HG03045 (cell line): ENCODE measurements around the gene LATS2.
"Not testable (repeated sequence)": the region's sequence is repeated elsewhere in the genome, so short reads cannot be mapped to it uniquely, and the experiment has no call there.

Experiments used
- ATAC-seq: cut with Tn5 transposase; IDR thresholded peaks from one replicate; pipeline ENCODE4 v1.9.1; 2021; ENCODE audit warnings: mild to moderate bottlenecking, moderate library complexity; ENCODE audit not compliant: unreplicated experiment

The LATS2 gene

DNA sequence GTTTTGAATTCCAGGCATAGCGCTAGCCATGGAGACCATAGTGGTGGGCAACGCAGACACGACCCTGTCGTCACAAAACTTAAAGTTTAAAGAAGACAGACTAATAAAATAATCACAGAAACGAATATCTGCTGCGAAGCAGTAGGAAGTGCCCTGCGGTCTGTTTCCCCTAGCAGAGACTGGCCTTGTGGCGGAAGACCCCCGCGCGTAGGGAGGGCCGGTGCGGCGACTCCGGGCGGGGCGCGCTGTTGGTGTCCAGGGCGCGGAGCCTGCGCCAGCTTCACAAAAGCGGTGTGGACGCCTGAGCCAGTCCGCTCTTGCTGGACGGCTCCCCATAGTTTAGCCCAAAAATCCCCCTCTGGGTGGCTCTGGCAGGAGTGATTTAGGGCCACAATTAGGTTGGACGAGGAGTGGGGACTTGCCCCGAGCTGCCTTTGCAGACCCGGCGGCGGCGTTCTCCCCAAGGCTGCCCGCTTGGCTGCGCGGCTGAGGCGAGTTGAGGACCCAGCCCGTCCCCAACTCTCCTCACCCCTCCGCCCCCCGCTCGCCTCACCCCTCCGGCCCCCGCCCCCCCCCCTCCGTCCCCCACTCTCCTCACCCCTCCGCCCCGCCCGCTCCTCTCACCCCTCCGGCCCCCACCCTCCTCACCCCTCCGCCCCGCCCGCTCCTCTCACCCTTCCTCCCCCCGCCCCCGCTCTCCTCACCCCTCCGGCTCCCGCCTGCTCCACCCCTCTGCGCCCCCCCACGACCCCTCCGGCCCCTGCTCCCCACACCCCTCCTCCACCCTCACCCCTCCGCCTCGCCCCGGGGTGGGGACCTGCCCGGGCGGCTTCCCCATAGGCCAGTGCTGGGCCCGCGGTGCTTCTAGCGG is 14.2 kb upstream of the LATS2 start:
- ATAC-seq: no peak

- ATAC-seq: no peak
These were observed 13.6 kb upstream of the LATS2 start for GRCh38 chr13:21075011-21075378.

DNA sequence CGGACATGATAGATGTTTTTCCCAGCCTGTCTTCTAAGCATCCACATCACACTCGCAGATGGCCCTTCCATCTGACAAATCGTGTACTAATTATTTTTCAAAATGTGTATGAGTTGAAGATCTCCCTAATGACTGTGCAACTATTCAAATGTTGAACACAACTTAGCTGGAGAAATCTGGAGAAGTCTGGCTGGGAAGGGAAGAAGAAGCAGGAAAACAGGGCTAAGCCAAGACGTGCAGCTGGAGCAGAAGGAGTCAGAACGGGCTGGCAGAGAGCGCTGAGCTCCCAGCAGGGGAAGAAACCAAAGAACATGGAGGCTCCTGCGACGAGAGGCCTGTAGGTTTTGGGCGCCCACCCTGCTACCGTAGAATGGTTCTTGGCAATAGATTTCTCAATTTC is 13.2 kb upstream of the LATS2 start:
- ATAC-seq: no peak

DNA sequence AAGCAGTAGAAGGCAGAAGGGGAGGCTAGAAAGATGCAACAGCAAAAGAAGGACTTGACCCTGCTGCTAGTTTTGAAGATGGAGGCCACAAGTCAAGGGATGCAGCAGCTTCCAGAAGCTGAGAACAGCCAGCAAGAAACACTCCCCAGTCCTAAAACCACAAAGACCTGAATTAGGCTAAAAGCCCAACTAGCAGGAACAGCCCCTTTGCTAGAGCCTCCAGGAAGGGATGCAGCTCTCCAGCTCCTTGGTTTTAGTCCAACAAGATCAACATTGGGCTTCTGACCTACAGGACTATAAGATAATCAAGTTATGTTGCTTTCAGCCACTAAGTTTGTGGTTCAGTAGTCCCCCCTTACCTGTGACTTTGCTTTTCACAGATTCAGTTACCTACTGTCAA is 10.5 kb upstream of the LATS2 start:
- no peak for ATAC-seq

DNA sequence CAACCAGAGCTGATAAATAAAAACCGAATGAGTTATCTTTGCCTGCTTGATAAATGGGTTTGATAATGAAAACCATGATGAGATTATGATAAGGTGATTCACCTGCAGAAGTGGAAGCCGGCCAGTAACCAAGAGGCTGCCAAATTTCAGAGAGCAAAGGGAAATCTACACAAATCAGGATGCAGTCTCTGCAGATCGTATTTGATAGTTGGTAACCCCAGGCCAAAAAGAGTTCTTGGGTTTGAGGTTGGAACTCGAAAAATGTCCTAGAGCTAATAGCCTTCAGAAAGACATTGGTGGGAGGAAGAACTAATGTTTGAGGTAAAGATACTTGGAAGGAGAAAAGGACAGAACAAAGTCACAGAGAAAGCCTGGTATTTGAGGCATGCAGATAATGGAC is 9.6 kb upstream of the LATS2 start:
- no peak for ATAC-seq

DNA sequence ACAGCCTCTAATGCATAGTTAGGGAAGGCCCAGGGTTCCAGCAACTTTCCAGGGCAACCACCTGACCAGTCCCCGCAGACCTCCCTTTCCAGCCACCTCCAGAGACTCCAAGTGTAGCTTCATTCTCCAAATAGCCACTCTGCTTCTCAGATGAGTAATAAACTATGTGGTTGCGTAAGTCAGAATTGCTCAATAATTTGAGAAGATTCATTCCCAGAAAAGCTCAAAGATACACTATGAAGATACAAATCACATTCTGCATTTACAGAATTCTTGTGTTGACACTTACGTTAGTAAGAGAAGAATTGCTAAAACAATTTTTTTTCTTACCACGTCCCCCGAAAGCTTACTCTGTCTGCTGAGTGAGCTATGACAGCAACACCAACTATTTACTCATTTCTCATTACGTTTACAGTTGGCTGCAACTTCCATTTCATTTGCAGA is 8.2 kb upstream of the LATS2 start:
- no peak for ATAC-seq

GRCh38 chr13:21067848-21068247 is 6.5 kb upstream of the LATS2 start:
- no peak for ATAC-seq

DNA sequence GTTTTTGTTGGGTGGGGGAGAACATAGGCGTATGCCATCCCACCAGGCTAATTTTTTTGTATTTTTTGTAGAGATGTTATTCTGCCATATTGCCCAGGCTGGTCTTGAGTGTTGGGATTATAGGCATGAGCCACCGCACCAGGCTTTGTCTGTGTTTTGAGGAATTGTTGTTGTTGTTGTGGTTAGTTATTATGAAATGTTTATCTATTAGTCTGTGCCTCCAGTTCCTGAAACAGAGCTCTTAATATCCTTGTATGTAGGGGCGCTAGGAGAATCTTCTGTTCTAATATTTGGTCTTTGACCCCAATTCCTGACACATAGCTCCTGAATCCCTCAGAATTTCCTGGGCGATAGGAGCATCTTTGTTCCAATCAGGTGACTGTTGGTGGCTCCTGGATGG is 5.6 kb upstream of the LATS2 start:
- ATAC-seq: no peak

DNA sequence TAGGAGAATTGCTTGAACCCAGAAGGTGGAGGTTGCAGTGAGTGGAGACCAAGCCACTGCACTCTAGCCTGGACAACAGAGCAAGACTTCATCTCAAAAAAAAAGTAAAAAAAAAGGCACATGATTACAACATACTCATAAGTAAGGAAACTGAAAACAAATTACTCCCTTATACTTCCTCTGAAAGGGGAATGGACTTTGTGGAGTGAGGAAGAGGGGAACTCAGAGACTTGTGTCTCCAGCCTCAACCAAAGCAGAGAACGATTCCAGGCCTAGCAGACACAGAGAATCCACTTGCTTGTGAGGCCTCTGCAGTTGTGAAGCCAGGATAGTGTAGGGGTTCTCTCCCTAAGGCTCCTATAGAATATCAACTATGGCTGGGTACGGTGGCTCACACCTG is 4.3 kb upstream of the LATS2 start:
- no peak for ATAC-seq

DNA sequence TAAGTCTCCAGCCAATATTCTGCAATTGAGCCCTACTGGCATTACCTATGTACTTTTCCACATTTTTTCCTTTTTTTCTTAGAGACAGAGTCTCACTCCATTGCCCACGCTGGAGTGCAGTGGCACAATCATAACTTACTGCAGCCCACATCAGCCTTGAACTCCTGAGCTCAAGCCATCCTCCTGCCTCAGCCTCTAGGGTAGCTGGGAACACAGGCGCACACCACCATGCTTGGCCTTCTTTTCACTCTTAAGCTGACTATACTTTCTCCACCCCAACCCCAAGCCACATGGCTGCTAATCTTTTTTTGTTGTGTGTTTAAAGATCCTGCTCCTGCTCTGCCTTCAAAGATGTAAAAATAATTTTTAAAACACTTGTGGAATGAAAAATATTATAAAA is 1.6 kb upstream of the LATS2 start:
- no peak for ATAC-seq

DNA sequence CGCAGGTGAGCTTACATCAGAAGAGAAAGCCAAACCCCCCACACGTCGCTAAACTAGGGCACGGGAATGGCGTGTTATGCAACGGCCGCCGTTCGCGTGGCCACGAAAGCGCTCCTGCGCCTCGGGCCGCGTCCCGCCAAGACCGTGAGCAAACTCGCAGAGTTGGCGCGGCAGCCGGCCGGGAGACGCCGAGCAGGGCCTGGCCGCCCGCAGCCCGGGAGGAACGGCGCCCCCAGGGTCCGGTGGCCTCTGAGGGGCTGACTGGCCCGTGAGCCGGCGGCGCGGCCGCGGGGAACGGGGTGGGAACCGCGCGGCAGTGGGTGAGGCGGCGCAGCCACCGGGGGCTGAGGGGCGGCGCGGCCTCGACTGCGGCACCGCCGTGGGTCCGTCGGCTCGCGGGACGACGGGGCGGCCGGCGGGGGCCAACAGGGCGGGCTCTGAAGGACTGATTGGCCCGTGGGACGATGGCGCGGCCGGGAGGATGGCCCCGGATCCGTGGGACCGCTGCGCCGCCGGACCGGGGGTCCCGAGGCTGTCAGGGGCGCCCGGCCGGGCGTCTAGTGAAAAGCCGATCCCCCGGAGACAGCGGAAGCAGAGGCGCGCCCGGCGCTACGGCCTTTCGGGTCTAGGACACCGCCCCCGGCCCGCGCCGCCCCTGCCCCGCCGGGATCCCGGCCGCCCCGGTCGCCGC is 903 bp downstream of the LATS2 start:
- ATAC-seq: peak; percentile 20

DNA sequence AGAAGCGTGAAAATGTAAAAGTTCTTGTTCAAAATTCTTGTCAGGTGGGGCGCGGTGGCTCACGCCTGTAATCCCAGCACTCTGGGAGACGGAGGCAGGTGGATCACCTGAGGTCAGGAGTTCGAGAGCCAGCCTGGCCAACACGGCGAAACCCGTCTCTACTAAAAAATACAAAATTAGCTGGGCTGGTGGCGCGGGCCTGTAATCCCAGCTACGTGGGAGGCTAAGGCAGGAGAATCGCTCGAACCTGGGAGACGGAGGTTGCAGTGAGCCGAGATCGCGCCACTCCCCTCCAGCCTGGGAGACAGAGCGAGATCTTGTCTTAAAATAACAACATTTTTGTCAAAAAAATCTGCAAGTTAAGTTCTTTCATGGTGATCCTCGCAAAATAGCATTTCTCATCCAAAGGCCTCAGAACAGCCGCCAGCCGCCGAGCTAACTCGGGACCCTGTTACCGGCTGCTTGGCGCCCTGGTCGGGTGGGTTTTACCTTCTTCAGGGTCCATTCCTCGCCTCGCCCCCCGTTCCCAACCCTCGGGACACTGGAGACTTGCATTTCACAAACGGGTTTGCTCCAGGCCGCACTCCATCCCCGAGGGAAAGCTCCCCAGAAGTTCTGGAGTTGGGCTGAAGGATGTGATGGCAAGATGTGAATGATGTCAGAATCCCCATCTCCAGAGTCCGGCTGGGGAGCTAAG is 1.6 kb downstream of the LATS2 start:
- ATAC-seq: no peak

DNA sequence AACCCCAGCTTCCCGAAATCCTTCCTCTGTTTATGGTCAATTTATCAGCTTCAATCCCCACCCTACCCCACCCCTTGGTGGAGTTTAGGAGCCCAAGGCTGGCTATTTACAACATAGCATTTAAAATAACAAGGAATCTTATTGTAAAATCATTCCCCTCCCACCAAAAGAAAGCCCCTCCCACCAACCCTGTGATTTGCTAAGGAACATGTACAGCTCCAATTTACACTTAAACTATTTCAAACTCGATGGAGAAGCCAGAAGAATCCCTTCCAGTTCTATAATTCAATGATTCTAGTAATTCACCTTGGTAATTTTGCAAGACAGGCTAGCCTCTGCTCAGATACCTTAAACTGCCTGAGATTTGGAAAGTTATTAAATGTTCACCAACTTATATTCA is 3.0 kb downstream of the LATS2 start:
- ATAC-seq: no peak

DNA sequence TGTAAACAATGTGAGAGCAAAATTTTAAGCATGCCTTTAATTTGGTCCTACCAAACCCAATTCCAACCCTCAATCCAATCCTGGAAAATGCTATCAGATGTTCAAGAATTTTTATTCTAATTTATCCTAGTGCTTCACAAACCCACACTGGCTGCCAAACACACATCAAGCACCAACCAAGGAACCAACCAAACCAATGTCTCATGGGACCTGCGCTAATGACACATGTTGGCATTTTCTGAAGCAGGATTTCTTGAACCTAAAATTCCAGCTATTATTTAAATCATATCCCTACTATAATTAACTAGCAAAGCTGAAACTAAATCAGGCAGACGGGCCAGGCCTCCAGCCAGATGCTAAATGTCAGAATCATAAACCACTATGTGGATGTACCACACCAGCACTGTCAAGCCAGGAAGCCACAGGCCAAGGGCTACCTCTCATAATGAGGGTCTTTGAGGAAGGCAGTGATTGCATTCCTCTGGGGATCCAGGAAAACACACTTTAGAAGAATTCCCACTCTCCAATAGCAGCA is 5.8 kb downstream of the LATS2 start:
- no peak for ATAC-seq

DNA sequence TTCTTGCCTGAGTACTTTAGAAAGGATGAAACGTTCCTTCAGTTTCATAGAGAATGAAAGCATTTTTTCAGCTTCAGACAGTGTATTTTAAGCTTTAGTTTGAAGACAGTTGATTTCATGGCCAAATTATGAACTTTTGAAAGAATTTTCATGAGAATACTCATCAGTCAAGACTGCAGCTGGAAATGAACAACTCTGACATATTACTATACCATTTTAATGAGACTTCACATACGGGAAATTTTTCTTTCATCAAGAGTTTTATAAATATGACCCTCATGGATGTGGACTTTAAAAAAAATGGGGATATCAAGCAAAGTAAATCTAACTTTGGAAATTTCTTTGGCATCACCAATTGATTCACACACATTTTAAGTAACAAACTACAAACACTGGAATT is 6.4 kb downstream of the LATS2 start:
- ATAC-seq: no peak

DNA sequence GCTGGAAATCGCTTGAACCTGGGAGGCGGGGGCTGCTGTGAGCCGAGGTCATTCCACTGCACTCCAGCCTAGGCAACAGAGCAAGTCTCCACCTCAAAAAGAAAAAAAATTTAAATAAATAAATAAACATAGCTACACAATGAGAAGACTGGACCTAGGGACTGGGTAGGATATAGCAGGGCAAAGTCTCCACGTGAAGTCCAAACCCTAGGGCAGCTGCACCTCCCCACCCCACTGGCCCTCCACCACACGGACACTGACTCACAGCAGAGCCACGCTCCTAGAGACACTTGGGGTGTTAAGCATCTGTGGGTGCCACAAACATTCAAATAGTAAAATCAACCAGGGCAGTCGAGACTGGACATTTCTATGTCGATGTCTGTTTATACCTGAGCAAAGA is 7.1 kb downstream of the LATS2 start:
- no peak for ATAC-seq

DNA sequence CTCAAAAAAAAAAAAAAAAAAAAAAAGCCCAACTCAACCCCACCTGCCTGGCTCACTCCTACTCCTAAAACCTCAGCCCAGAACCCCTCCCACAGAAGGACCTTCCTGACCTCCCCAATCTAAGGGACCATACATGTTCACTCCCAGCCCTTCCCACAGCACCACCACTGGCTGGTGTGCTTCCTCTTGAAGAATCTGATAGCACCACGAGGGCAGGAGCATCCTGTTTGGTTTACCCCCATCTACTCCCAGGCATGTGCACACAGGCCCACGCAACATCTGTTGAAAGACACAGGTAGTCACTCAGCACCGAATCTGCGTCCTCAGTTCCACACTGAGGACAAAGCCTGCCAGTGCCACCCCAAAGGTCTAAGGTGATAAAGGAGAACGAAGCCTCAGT is 8.2 kb downstream of the LATS2 start:
- ATAC-seq: no peak

- no peak for ATAC-seq
These were observed 9.7 kb downstream of the LATS2 start for GRCh38 chr13:21051675-21052074.

- ATAC-seq: no peak
These were observed 10.8 kb downstream of the LATS2 start for GRCh38 chr13:21050288-21051197.

- ATAC-seq: not testable (repeated sequence)
These were observed 11.7 kb downstream of the LATS2 start for GRCh38 chr13:21049731-21050130.
